Keratinocyte (primary cell): Measurements from ENCODE around the gene KCNJ6. TPM values are rescaled to one million over a fixed set of nuclear protein-coding genes. Genes with fewer than 3 reads are reported as not detected.

Experiments
- DNase-seq: peaks from one replicate; pipeline ENCODE4 v3.0.0-alpha.2; 2011; ENCODE audit warnings: low read depth, missing footprints, low spot score
- FAIRE-seq: peaks from 2 replicates; lab custom pipeline; 2011; peaks lifted over from hg19 to GRCh38; lab: Jason Lieb, UNC
- H2AFZ ChIP-seq: 2 replicates; pipeline ENCODE4 v1.6.0; 2012; ENCODE audit warnings: low read length, control low read depth, inconsistent platforms; ENCODE audit not compliant: control insufficient read depth
- H3K27ac ChIP-seq: 2 replicates; pipeline ENCODE4 v1.5.1; 2011; ENCODE audit warnings: low read length; ENCODE audit not compliant: control insufficient read depth, insufficient read depth
- H3K27me3 ChIP-seq: 3 replicates; pipeline ENCODE4 v1.6.0; 2011; ENCODE audit warnings: low read length; ENCODE audit not compliant: control insufficient read depth, insufficient read depth; ENCODE audit errors: extremely low read depth
- H3K36me3 ChIP-seq, 2 experiments: 2 replicates in 1 of 2; 3 replicates in 1 of 2; pipeline ENCODE4 v1.5.1; 2011; ENCODE audit warnings: low read length in 2 of 2, mild to moderate bottlenecking in 1 of 2; ENCODE audit not compliant: control insufficient read depth in 2 of 2, insufficient read depth in 2 of 2; ENCODE audit errors: extremely low read depth in 1 of 2
- H3K4me1 ChIP-seq: 3 replicates; pipeline ENCODE4 v1.5.1; 2011; ENCODE audit warnings: low read length; ENCODE audit not compliant: control insufficient read depth, insufficient read depth; ENCODE audit errors: extremely low read depth
- H3K4me2 ChIP-seq: 3 replicates; pipeline ENCODE4 v1.6.0; 2011; ENCODE audit warnings: low read depth, low read length; ENCODE audit not compliant: control insufficient read depth, insufficient read depth; ENCODE audit errors: extremely low read depth
- H3K4me3 ChIP-seq, 3 experiments: fragments of 200-600 bp in 1 of 3; sonication (generic) in 1 of 3; 2 replicates in 2 of 3; 3 replicates in 1 of 3; pipeline ENCODE4 v1.5.1; 2011 to 2016; ENCODE audit warnings: low read length in 3 of 3, mild to moderate bottlenecking in 3 of 3, control low read depth in 2 of 3, inconsistent platforms in 1 of 3, low read depth in 1 of 3, mixed read lengths in 1 of 3, mixed run types in 1 of 3, moderate library complexity in 1 of 3; ENCODE audit not compliant: control insufficient read depth in 2 of 3, insufficient read depth in 2 of 3; ENCODE audit errors: extremely low read depth in 1 of 3
- H3K79me2 ChIP-seq: 2 replicates; pipeline ENCODE4 v1.6.0; 2012; ENCODE audit warnings: low read length; ENCODE audit not compliant: control insufficient read depth, insufficient read depth
- H3K9ac ChIP-seq: 3 replicates; pipeline ENCODE4 v1.6.0; 2011; ENCODE audit warnings: low read length; ENCODE audit not compliant: control insufficient read depth, insufficient read depth; ENCODE audit errors: extremely low read depth
- H3K9me1 ChIP-seq: 3 replicates; pipeline ENCODE4 v1.6.0; 2011; ENCODE audit warnings: low read length; ENCODE audit not compliant: control insufficient read depth, insufficient read depth; ENCODE audit errors: extremely low read depth
- H3K9me3 ChIP-seq: 2 replicates; pipeline ENCODE4 v1.5.1; 2012; ENCODE audit warnings: low read depth, low read length; ENCODE audit not compliant: control insufficient read depth
- H4K20me1 ChIP-seq: 3 replicates; pipeline ENCODE4 v1.6.0; 2011; ENCODE audit warnings: low read length; ENCODE audit not compliant: control insufficient read depth, insufficient read depth; ENCODE audit errors: extremely low read depth
- CTCF ChIP-seq, 3 experiments: IDR thresholded peaks in 1 of 3; conservative IDR thresholded peaks in 1 of 3; optimal IDR thresholded peaks in 1 of 3; 2 replicates in 2 of 3; 3 replicates in 1 of 3; pipeline versions ENCODE3 to v1.5.1; 2011; ENCODE audit warnings: low read length in 3 of 3, mild to moderate bottlenecking in 3 of 3, moderate library complexity in 2 of 3, control low read depth in 1 of 3, inconsistent platforms in 1 of 3; ENCODE audit not compliant: insufficient read depth in 2 of 3; ENCODE audit errors: extremely low read depth in 1 of 3
- EZH2 ChIP-seq: IDR thresholded peaks from one replicate; pipeline ENCODE4 v1.6.1; 2012; ENCODE audit warnings: inconsistent platforms, mild to moderate bottlenecking, low read length, moderate library complexity
- dilution Hi-C: fragments of 300-500 bp; cut with MboI; formaldehyde crosslinking; loops from one replicate; pipeline ENCODE4 v1.7.0; 2020; ENCODE audit warnings: low sequenced_read_pairs; ENCODE audit not compliant: extremely low pct_ligation_motif_present
- polyA plus RNA-seq, 5 experiments: library from polyadenylated mRNA; depleted of rRNA in 3 of 5; stranded (reverse) in 3 of 5; stranded (forward) in 1 of 5; unstranded in 1 of 5; fragments of >200 nt; gene quantifications; 1 replicate in 1 of 5; 2 replicates in 3 of 5; 3 replicates in 1 of 5; pipeline versions ENCODE4 v1.2.1 to v1.2.3, GENCODE V29; 2011 to 2012; ENCODE audit warnings: missing spikeins in 2 of 5, low read depth in 1 of 5, low replicate concordance in 1 of 5

The KCNJ6 gene
- polyA plus RNA-seq, 1 donor (not counting 4 experiments of a cell fraction or from before 2014, with no cell fraction given), result not detected

GRCh38 chr21:37622755-37623154, 293.5 kb downstream of the KCNJ6 start:
- no peaks in the 10 kb centered on the region for H3K36me3 ChIP-seq
- H3K9ac ChIP-seq, result no peak overlapping the region
- H3K9me1 ChIP-seq, result no peaks in the 10 kb centered on the region
- TF ChIP-seq CTCF (optimal IDR thresholded peaks at IDR 0.05 in 1 of 3, IDR thresholded peaks at IDR 0.05 in 1 of 3, conservative IDR thresholded peaks at IDR 0.05 in 1 of 3; ENCODE audit: extremely low read depth in 1 of 3, insufficient read depth in 2 of 3, low read length in 3 of 3) (no peak), EZH2 (no peak)
- H3K9me3 ChIP-seq, result no peaks in the 10 kb centered on the region
- dilution Hi-C loops, result no loop called here
- H3K79me2 ChIP-seq, result no peaks in the 10 kb centered on the region
- peaks cover 7% of the 10 kb centered on the region for H3K4me1 ChIP-seq
- DNase-seq, result no peak
- no peak overlapping the region for H3K27ac ChIP-seq
- no peak overlapping the region for H3K4me2 ChIP-seq
- H3K4me3 ChIP-seq, result no peak overlapping the region
- H2AFZ ChIP-seq, result no peak overlapping the region
- no peaks in the 10 kb centered on the region for H3K27me3 ChIP-seq
- H4K20me1 ChIP-seq, result no peaks in the 10 kb centered on the region
- FAIRE-seq, result no peak

GRCh38 chr21:37620401-37620800, 295.9 kb downstream of the KCNJ6 start:
- TF ChIP-seq EZH2 (no peak), CTCF (optimal IDR thresholded peaks at IDR 0.05 in 1 of 3, IDR thresholded peaks at IDR 0.05 in 1 of 3, conservative IDR thresholded peaks at IDR 0.05 in 1 of 3; ENCODE audit: extremely low read depth in 1 of 3, insufficient read depth in 2 of 3, low read length in 3 of 3) (no peak)
- H3K27ac ChIP-seq, result no peak overlapping the region
- no peaks in the 10 kb centered on the region for H3K9me3 ChIP-seq
- no peaks in the 10 kb centered on the region for H4K20me1 ChIP-seq
- peaks cover 7% of the 10 kb centered on the region for H3K4me1 ChIP-seq
- H3K9ac ChIP-seq, result no peak overlapping the region
- H3K79me2 ChIP-seq, result no peaks in the 10 kb centered on the region
- H3K9me1 ChIP-seq, result no peaks in the 10 kb centered on the region
- dilution Hi-C loops, result no loop called here
- DNase-seq, result no peak
- no peak for FAIRE-seq
- no peak overlapping the region for H2AFZ ChIP-seq
- H3K4me3 ChIP-seq, result no peak overlapping the region
- H3K36me3 ChIP-seq, result no peaks in the 10 kb centered on the region
- no peaks in the 10 kb centered on the region for H3K27me3 ChIP-seq
- H3K4me2 ChIP-seq, result no peak overlapping the region
